ENCODE results near the gene GPR146. TPM values are rescaled to one million over a fixed set of nuclear protein-coding genes. Genes with fewer than 3 reads are reported as not detected.

GPR146 gene
- total and polyA plus RNA-seq, 9 of the 15 experiments (the other 6 are each of a cell fraction or from before 2014, with no cell fraction given) = 0.22 to 3.6 (median 0.64) TPM; not detected in 2

GRCh38 chr7:1028044-1028770 is 16.1 kb upstream of the GPR146 start (continued):
- TF ChIP-seq NKRF (IDR thresholded peaks at IDR 0.05; ENCODE audit: borderline replicate concordance) = no peak
- no peak for TF ChIP-seq NELFE (IDR thresholded peaks at IDR 0.05; ENCODE audit: insufficient read depth, insufficient read length)
- no peak for TF ChIP-seq TGIF2 (CRISPR knock-in tag; IDR thresholded peaks at IDR 0.05)
- 0 out of 4 replicates have a peak, but pooled peaks of 1 of the 2 experiments have one; percentile 19 for TF ChIP-seq TRIM24 (IDR thresholded peaks at IDR 0.05)
- no peak for TF ChIP-seq FOXJ2 (tag; IDR thresholded peaks at IDR 0.05)
- no peak for TF ChIP-seq PYGO2 (tag; IDR thresholded peaks at IDR 0.05)
- TF ChIP-seq FUS (optimal IDR thresholded peaks at IDR 0.05; ENCODE audit: low read depth, low read length) = peak; percentile 42
- TF ChIP-seq, protein P1, sequence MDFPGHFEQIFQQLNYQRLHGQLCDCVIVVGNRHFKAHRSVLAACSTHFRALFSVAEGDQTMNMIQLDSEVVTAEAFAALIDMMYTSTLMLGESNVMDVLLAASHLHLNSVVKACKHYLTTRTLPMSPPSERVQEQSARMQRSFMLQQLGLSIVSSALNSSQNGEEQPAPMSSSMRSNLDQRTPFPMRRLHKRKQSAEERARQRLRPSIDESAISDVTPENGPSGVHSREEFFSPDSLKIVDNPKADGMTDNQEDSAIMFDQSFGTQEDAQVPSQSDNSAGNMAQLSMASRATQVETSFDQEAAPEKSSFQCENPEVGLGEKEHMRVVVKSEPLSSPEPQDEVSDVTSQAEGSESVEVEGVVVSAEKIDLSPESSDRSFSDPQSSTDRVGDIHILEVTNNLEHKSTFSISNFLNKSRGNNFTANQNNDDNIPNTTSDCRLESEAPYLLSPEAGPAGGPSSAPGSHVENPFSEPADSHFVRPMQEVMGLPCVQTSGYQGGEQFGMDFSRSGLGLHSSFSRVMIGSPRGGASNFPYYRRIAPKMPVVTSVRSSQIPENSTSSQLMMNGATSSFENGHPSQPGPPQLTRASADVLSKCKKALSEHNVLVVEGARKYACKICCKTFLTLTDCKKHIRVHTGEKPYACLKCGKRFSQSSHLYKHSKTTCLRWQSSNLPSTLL (IDR thresholded peaks at IDR 0.05) = no peak
- TF ChIP-seq, protein P2, sequence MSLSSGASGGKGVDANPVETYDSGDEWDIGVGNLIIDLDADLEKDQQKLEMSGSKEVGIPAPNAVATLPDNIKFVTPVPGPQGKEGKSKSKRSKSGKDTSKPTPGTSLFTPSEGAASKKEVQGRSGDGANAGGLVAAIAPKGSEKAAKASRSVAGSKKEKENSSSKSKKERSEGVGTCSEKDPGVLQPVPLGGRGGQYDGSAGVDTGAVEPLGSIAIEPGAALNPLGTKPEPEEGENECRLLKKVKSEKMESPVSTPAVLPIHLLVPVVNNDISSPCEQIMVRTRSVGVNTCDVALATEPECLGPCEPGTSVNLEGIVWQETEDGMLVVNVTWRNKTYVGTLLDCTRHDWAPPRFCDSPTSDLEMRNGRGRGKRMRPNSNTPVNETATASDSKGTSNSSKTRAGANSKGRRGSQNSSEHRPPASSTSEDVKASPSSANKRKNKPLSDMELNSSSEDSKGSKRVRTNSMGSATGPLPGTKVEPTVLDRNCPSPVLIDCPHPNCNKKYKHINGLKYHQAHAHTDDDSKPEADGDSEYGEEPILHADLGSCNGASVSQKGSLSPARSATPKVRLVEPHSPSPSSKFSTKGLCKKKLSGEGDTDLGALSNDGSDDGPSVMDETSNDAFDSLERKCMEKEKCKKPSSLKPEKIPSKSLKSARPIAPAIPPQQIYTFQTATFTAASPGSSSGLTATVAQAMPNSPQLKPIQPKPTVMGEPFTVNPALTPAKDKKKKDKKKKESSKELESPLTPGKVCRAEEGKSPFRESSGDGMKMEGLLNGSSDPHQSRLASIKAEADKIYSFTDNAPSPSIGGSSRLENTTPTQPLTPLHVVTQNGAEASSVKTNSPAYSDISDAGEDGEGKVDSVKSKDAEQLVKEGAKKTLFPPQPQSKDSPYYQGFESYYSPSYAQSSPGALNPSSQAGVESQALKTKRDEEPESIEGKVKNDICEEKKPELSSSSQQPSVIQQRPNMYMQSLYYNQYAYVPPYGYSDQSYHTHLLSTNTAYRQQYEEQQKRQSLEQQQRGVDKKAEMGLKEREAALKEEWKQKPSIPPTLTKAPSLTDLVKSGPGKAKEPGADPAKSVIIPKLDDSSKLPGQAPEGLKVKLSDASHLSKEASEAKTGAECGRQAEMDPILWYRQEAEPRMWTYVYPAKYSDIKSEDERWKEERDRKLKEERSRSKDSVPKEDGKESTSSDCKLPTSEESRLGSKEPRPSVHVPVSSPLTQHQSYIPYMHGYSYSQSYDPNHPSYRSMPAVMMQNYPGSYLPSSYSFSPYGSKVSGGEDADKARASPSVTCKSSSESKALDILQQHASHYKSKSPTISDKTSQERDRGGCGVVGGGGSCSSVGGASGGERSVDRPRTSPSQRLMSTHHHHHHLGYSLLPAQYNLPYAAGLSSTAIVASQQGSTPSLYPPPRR (CRISPR knock-in tag; IDR thresholded peaks at IDR 0.05; ENCODE audit: borderline replicate concordance) = 0 out of 2 replicates have a peak, but pooled peaks have one; percentile 18
